Gastroesophageal sphincter (tissue), 3 donors: Measurements from ENCODE around the gene POU2F1.

Experiments
- CTCF ChIP-seq, 4 experiments: fragments of 200-600 bp in 2 of 4; fragments of 450-650 bp in 2 of 4; sonication (generic) in 1 of 4; IDR thresholded peaks; one replicate each; pipeline ENCODE4 v1.5.1; 2017 to 2019; ENCODE audit warnings: antibody characterized with exemption in 4 of 4, mild to moderate bottlenecking in 2 of 4, moderate library complexity in 2 of 4
- EP300 ChIP-seq: sonication (generic); formaldehyde crosslinking; IDR thresholded peaks from one replicate; pipeline ENCODE4 v1.6.1; 2017; ENCODE audit warnings: antibody characterized with exemption, mild to moderate bottlenecking

GRCh38 chr1:167263344-167263743, 42.7 kb downstream of the POU2F1 start:
- TF ChIP-seq CTCF (IDR thresholded peaks at IDR 0.05) (no peak), EP300 (no peak)
